ENCODE measurements around the gene SCUBE2. TPM values are rescaled to one million over a fixed set of nuclear protein-coding genes. Genes with fewer than 3 reads are reported as not detected.

Gene SCUBE2
- total RNA-seq, 1 experiment from 2014 or later = 0.18 TPM

DNA sequence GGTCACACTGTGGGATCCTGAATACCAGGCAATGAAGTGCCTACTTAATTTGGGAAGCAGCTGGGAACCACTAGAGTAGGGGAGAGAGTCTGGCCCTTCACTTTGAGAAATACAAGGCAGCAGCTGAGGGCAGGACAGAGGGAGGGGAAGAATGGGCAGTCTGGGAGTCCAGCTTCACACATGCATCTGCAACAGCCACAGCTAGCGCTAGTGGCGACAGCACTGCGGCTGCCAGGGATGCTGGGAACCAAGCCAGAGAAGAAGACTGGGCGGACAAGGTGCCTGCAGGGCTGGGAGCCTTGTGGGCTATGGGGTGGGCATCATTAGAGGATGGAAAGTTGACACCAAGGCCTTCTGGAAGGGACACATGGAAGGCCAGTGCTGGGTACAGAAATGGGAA, 15.8 kb downstream of the SCUBE2 start:
- BruUV-seq (replicated peaks) = no TSS peak
- POLR2A ChIA-PET (ENCODE audit: unreplicated experiment) = no interaction called here

DNA sequence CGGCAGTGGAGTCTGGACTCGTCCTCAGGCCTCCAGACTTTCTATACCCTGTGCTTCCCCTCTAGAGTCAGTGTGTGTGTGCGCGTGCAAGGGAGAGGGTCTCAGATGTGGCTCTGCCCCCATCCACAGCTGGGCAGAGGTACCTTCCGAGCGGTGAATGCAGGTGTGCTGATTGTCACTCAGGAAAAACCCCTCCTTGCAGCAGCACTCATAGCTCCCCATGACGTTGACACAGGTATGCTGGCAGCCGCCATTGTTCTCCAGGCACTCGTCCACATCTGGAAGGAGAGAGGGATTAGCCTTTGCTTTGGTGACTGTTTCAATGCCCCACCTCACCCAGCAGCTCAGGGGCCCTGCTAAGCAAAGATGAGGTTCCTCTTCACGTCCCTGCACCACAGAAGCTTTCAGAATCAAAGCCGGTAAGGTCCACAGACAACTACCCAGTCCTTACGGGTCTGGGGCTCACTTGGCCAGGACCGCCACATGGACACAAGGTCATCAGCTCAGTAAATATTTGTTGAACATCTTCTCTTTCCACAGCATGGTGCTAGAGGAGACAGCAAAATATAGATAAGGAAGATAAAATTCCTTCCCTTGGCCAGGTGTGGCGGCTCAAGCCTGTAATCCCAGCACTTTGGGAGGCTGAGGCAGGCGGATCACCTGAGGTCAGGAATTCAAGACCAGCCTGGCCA, 16.9 kb downstream of the SCUBE2 start:
- Histone ChIP-seq H3K4me2 (ENCODE audit: low read length) (no peak overlapping the region), H3K9me3 (ENCODE audit: low read length) (no peaks in the 10 kb centered on the region), H3K36me3 (ENCODE audit: low read depth, low read length) (no peaks in the 10 kb centered on the region), H3K79me2 (ENCODE audit: low read length) (no peaks in the 10 kb centered on the region), H3K27me3 (ENCODE audit: low read length) (no peaks in the 10 kb centered on the region), H2AFZ (ENCODE audit: low read length) (no peak overlapping the region), H3K9ac (ENCODE audit: low read length) (no peak overlapping the region), H3K4me1 (ENCODE audit: insufficient read depth, low read length) (peaks cover 5% of the 10 kb centered on the region; the same call in 1 of the 2 replicates), H3F3A (ENCODE audit: low read length, unreplicated experiment) (no peaks in the 10 kb centered on the region), H4K20me1 (ENCODE audit: low read length) (no peaks in the 10 kb centered on the region), H3K27ac (ENCODE audit: low read length) (no peak overlapping the region), H3K4me3 (ENCODE audit: low read length) (no peak overlapping the region), H3K9me2 (replicated peaks; ENCODE audit: low read length) (no peaks in the 10 kb centered on the region)
- ChIA-PET POLR2A (ENCODE audit: unreplicated experiment) (no interaction called here), CTCF (no interaction called here)
- TF ChIP-seq, protein P1, sequence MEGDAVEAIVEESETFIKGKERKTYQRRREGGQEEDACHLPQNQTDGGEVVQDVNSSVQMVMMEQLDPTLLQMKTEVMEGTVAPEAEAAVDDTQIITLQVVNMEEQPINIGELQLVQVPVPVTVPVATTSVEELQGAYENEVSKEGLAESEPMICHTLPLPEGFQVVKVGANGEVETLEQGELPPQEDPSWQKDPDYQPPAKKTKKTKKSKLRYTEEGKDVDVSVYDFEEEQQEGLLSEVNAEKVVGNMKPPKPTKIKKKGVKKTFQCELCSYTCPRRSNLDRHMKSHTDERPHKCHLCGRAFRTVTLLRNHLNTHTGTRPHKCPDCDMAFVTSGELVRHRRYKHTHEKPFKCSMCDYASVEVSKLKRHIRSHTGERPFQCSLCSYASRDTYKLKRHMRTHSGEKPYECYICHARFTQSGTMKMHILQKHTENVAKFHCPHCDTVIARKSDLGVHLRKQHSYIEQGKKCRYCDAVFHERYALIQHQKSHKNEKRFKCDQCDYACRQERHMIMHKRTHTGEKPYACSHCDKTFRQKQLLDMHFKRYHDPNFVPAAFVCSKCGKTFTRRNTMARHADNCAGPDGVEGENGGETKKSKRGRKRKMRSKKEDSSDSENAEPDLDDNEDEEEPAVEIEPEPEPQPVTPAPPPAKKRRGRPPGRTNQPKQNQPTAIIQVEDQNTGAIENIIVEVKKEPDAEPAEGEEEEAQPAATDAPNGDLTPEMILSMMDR (conservative IDR thresholded peaks at IDR 0.05; ENCODE audit: low read depth, low read length) = no peak
- TF ChIP-seq EZH2phosphoT487 (IDR thresholded peaks at IDR 0.05; ENCODE audit: borderline replicate concordance, low read length) = no peak
- no peak for TF ChIP-seq EZH2 (IDR thresholded peaks at IDR 0.05; ENCODE audit: low read length, unreplicated experiment)
- intact Hi-C loops (cut with micrococcal nuclease) = no loop called here
- DNase-seq = no peak
- BruUV-seq (replicated peaks) = no TSS peak
- ATAC-seq = no peak

More for the DNA sequence above, 15.8 kb downstream of the SCUBE2 start:
- Histone ChIP-seq H3K9me2 (replicated peaks; ENCODE audit: low read length) (no peaks in the 10 kb centered on the region), H3K4me3 (ENCODE audit: low read length) (no peak overlapping the region), H3F3A (ENCODE audit: low read length, unreplicated experiment) (no peaks in the 10 kb centered on the region), H3K79me2 (ENCODE audit: low read length) (no peaks in the 10 kb centered on the region), H3K27ac (ENCODE audit: low read length) (no peak overlapping the region), H3K4me2 (ENCODE audit: low read length) (no peak overlapping the region), H2AFZ (ENCODE audit: low read length) (no peak overlapping the region), H3K27me3 (ENCODE audit: low read length) (no peaks in the 10 kb centered on the region), H3K4me1 (ENCODE audit: insufficient read depth, low read length) (peaks cover 5% of the 10 kb centered on the region; the same call in 1 of the 2 replicates), H3K9ac (ENCODE audit: low read length) (no peak overlapping the region), H4K20me1 (ENCODE audit: low read length) (no peaks in the 10 kb centered on the region), H3K36me3 (ENCODE audit: low read depth, low read length) (no peaks in the 10 kb centered on the region), H3K9me3 (ENCODE audit: low read length) (no peaks in the 10 kb centered on the region)
- DNase-seq = no peak
- ATAC-seq = no peak
- CTCF ChIA-PET = no interaction called here
- intact Hi-C loops (cut with micrococcal nuclease) = no loop called here
- TF ChIP-seq EZH2phosphoT487 (IDR thresholded peaks at IDR 0.05; ENCODE audit: borderline replicate concordance, low read length) = no peak
- TF ChIP-seq, protein P1 (conservative IDR thresholded peaks at IDR 0.05; ENCODE audit: low read depth, low read length) = no peak
- TF ChIP-seq EZH2 (IDR thresholded peaks at IDR 0.05; ENCODE audit: low read length, unreplicated experiment) = no peak

DNA sequence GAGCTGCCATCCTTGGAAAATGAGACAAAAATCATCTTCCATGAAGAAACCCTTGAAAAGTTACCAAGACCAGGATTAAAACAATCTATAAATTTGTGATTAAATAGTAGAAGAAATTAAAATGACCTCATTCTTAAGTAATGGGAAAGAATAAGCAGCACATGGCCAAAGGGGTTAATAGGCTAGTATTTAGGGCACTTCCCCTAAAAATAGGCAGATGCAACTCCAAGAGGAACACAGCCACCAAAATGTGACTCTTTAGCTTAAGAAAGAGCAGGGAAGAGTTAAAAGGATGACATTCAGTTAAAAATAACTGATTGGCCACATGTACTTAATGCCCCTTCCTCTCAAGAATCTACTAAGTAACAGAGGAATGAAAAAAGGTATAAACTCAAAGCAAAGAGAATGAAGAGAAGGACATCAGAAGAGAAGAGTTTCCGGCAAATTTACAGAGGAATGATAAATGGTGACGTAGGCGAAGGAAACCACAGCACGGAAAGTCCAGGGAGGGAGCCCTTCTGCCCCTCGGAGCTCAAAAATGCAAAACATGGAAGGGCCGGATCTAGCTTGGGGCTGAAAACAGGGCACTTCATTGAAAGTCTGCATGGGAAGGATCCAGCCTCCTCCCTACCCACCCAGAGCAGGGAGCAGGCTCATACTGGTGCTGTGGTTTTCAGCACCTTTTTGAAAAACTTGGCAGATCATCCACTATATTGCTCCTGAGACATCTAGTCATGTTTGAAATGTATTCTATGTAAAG, 17.8 kb downstream of the SCUBE2 start:
- H2AFZ ChIP-seq (ENCODE audit: low read length) = no peak overlapping the region
- no peaks in the 10 kb centered on the region for H3F3A ChIP-seq (ENCODE audit: low read length, unreplicated experiment)
- BruUV-seq (replicated peaks) = no TSS peak
- H3K36me3 ChIP-seq (ENCODE audit: low read depth, low read length) = no peaks in the 10 kb centered on the region
- H3K9me3 ChIP-seq (ENCODE audit: low read length) = no peaks in the 10 kb centered on the region
- ChIA-PET POLR2A (ENCODE audit: unreplicated experiment) (no interaction called here), CTCF (no interaction called here)
- H3K4me1 ChIP-seq (ENCODE audit: insufficient read depth, low read length) = peaks cover 5% of the 10 kb centered on the region; the same call in 1 of the 2 replicates
- ATAC-seq = no peak
- DNase-seq = no peak
- H3K4me3 ChIP-seq (ENCODE audit: low read length) = no peak overlapping the region
- intact Hi-C loops (cut with micrococcal nuclease) = no loop called here
- H3K4me2 ChIP-seq (ENCODE audit: low read length) = no peak overlapping the region
- no peaks in the 10 kb centered on the region for H3K9me2 ChIP-seq (replicated peaks; ENCODE audit: low read length)
- TF ChIP-seq EZH2 (IDR thresholded peaks at IDR 0.05; ENCODE audit: low read length, unreplicated experiment) (no peak), EZH2phosphoT487 (IDR thresholded peaks at IDR 0.05; ENCODE audit: borderline replicate concordance, low read length) (no peak)
- TF ChIP-seq, protein P1 (conservative IDR thresholded peaks at IDR 0.05; ENCODE audit: low read depth, low read length) = no peak
- H3K27me3 ChIP-seq (ENCODE audit: low read length) = no peaks in the 10 kb centered on the region
- H3K79me2 ChIP-seq (ENCODE audit: low read length) = no peaks in the 10 kb centered on the region
- no peak overlapping the region for H3K9ac ChIP-seq (ENCODE audit: low read length)
- no peaks in the 10 kb centered on the region for H4K20me1 ChIP-seq (ENCODE audit: low read length)
- no peak overlapping the region for H3K27ac ChIP-seq (ENCODE audit: low read length)

All from PC-3 (cell line).